ENCODE measurements around the gene SLC5A12. TPM values are rescaled to one million over a fixed set of nuclear protein-coding genes. Genes with fewer than 3 reads are reported as not detected.

SLC5A12 gene
- total and polyA plus RNA-seq, 10 of the 15 experiments (the other 5 are each of a cell fraction or from before 2014, with no cell fraction given), result 0.06 to 0.15 TPM; not detected in 8

DNA sequence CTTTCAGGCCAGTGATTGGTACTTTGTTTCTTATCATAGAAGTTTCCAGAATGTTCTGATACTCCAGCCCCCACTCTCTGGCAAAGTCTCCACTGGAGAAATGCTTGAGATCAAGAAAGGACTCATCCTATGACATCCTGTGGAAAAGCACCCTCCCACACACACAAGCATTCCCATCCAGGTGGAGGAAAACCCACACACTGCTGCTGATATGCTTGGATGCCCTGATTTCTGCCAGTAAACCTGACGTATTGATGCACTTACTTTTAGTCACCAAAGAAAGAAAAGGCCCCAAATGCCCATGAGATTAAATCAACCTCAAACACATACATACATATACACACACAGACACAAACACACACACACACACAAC is 9.2 kb upstream of the SLC5A12 start:
- ChIA-PET SMC1A (ENCODE audit: uncharacterized antibody, unreplicated experiment) (no interaction called here), CTCF (no interaction called here), POLR2A (no interaction called here), RAD21 (ENCODE audit: unreplicated experiment) (no interaction called here)
- Histone ChIP-seq H2AFZ (ENCODE audit: control insufficient read depth, low read depth, low read length) (no peak overlapping the region), H3K9me3 (replicated peaks; ENCODE audit: control insufficient read depth, insufficient read depth, low read length) (no peaks in the 10 kb centered on the region), H3K27ac (ENCODE audit: control insufficient read depth, insufficient read depth) (no peak overlapping the region), H3K36me3 (ENCODE audit: control insufficient read depth in 2 of 2, insufficient read depth in 2 of 2, low read length in 1 of 2) (no peaks in the 10 kb centered on the region), H3K4me3 (no peak overlapping the region), H3K4me2 (ENCODE audit: control insufficient read depth, insufficient read depth) (no peak overlapping the region), H3K79me2 (ENCODE audit: control insufficient read depth, insufficient read depth, low read length) (no peaks in the 10 kb centered on the region), H4K20me1 (ENCODE audit: control insufficient read depth, insufficient read depth) (no peaks in the 10 kb centered on the region), H3K27me3 (replicated peaks in 1 of 2; ENCODE audit: control insufficient read depth in 2 of 2, insufficient read depth in 2 of 2, low read length in 1 of 2) (no peaks in the 10 kb centered on the region), H3K9ac (ENCODE audit: control insufficient read depth, insufficient read depth, low read length) (no peak overlapping the region), H3K4me1 (ENCODE audit: control insufficient read depth, insufficient read depth, low read length) (no peaks in the 10 kb centered on the region)
- in situ Hi-C loops (cut with MboI) (no loop called here), intact Hi-C loops (cut with micrococcal nuclease; ENCODE audit: unreplicated experiment) (no loop called here)
- WGBS (ENCODE audit: insufficient coverage, insufficient replicate concordance, low lambda C conversion rate, missing lambda C conversion rate), result 44% methylated on average over 1 of the region's 1 CpG
- DNase-seq (ENCODE audit: low read depth, low spot score) (no peak), FAIRE-seq (no peak), ATAC-seq (no peak)
- BruUV-seq (replicated peaks), result no TSS peak
- TF ChIP-seq, protein P1, sequence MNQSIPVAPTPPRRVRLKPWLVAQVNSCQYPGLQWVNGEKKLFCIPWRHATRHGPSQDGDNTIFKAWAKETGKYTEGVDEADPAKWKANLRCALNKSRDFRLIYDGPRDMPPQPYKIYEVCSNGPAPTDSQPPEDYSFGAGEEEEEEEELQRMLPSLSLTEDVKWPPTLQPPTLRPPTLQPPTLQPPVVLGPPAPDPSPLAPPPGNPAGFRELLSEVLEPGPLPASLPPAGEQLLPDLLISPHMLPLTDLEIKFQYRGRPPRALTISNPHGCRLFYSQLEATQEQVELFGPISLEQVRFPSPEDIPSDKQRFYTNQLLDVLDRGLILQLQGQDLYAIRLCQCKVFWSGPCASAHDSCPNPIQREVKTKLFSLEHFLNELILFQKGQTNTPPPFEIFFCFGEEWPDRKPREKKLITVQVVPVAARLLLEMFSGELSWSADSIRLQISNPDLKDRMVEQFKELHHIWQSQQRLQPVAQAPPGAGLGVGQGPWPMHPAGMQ (IDR thresholded peaks at IDR 0.05; ENCODE audit: borderline replicate concordance), result no peak
- TF ChIP-seq, protein P2, sequence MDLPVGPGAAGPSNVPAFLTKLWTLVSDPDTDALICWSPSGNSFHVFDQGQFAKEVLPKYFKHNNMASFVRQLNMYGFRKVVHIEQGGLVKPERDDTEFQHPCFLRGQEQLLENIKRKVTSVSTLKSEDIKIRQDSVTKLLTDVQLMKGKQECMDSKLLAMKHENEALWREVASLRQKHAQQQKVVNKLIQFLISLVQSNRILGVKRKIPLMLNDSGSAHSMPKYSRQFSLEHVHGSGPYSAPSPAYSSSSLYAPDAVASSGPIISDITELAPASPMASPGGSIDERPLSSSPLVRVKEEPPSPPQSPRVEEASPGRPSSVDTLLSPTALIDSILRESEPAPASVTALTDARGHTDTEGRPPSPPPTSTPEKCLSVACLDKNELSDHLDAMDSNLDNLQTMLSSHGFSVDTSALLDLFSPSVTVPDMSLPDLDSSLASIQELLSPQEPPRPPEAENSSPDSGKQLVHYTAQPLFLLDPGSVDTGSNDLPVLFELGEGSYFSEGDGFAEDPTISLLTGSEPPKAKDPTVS (IDR thresholded peaks at IDR 0.05; ENCODE audit: low read depth, low read length), result 0 out of 2 replicates have a peak, but pooled peaks have one; percentile 20

DNA sequence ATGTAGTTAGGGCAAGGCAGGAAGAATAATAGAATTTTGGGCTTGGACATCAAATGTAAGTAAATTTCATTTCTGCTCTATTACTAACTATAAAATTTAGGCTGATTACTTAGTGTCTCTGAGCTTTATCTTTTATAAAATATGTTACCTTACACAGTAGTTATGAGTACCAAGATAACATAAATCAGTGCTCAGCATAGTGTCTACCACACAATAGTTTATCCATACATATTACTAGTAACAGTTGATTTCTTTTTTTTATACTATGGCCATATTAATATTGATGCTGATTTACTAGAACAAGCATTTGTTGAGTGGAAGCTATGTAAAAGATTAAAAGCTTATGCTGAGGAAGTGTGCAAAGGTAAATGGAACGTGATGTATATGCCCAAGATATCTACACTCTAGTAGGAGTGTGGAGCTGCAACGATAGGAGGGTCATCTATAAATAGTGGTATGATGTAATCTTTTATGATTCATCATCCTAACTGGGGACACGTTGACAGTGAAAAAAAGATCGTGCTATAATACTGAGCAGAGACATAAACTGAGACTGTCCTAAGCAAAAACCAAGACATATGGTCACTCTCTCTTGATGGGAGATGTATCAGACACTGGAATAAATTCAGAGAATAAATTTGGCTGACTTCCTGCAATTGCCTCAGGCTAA is 8.7 kb upstream of the SLC5A12 start:
- H3K9me3 ChIP-seq (replicated peaks; ENCODE audit: control insufficient read depth, insufficient read depth, low read length), result no peaks in the 10 kb centered on the region
- ChIA-PET RAD21 (ENCODE audit: unreplicated experiment) (no interaction called here), SMC1A (ENCODE audit: uncharacterized antibody, unreplicated experiment) (no interaction called here), CTCF (interaction anchor here (0.6 to 1.3 kb wide), 2 partner anchors 11 to 13 kb away, joined by 3 to 4 read pairs; no protein-coding TSS in a partner anchor), POLR2A (no interaction called here)
- no peak overlapping the region for H3K4me3 ChIP-seq
- TF ChIP-seq, protein P3, sequence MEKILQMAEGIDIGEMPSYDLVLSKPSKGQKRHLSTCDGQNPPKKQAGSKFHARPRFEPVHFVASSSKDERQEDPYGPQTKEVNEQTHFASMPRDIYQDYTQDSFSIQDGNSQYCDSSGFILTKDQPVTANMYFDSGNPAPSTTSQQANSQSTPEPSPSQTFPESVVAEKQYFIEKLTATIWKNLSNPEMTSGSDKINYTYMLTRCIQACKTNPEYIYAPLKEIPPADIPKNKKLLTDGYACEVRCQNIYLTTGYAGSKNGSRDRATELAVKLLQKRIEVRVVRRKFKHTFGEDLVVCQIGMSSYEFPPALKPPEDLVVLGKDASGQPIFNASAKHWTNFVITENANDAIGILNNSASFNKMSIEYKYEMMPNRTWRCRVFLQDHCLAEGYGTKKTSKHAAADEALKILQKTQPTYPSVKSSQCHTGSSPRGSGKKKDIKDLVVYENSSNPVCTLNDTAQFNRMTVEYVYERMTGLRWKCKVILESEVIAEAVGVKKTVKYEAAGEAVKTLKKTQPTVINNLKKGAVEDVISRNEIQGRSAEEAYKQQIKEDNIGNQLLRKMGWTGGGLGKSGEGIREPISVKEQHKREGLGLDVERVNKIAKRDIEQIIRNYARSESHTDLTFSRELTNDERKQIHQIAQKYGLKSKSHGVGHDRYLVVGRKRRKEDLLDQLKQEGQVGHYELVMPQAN (conservative IDR thresholded peaks at IDR 0.05), result no peak
- TF ChIP-seq ATF7 (IDR thresholded peaks at IDR 0.05; ENCODE audit: low read depth), result 0 out of 2 replicates have a peak, but pooled peaks have one; percentile 20
- no peaks in the 10 kb centered on the region for H4K20me1 ChIP-seq (ENCODE audit: control insufficient read depth, insufficient read depth)
- WGBS (ENCODE audit: insufficient coverage, insufficient replicate concordance, low lambda C conversion rate, missing lambda C conversion rate), result 3% methylated on average over 4 of the region's 4 CpGs
- FAIRE-seq (no peak), DNase-seq (ENCODE audit: low read depth, low spot score) (no peak), ATAC-seq (no peak)
- H3K27me3 ChIP-seq (replicated peaks in 1 of 2; ENCODE audit: control insufficient read depth in 2 of 2, insufficient read depth in 2 of 2, low read length in 1 of 2), result no peaks in the 10 kb centered on the region
- H3K27ac ChIP-seq (ENCODE audit: control insufficient read depth, insufficient read depth), result no peak overlapping the region
- no peaks in the 10 kb centered on the region for H3K36me3 ChIP-seq (ENCODE audit: control insufficient read depth in 2 of 2, insufficient read depth in 2 of 2, low read length in 1 of 2)
- H3K4me2 ChIP-seq (ENCODE audit: control insufficient read depth, insufficient read depth), result no peak overlapping the region
- no peaks in the 10 kb centered on the region for H3K4me1 ChIP-seq (ENCODE audit: control insufficient read depth, insufficient read depth, low read length)
- BruUV-seq (replicated peaks), result no TSS peak
- no peak overlapping the region for H2AFZ ChIP-seq (ENCODE audit: control insufficient read depth, low read depth, low read length)
- in situ Hi-C loops (cut with MboI), result no loop called here
- intact Hi-C loops (cut with micrococcal nuclease; ENCODE audit: unreplicated experiment), result no loop called here
- no peaks in the 10 kb centered on the region for H3K79me2 ChIP-seq (ENCODE audit: control insufficient read depth, insufficient read depth, low read length)
- H3K9ac ChIP-seq (ENCODE audit: control insufficient read depth, insufficient read depth, low read length), result no peak overlapping the region

Data from GM12878 (cell line).